LNCaP clone FGC (cell line): ENCODE data around the gene WDR64.

Experiments
- DNase-seq: peaks from one replicate; pipeline ENCODE4 v3.0.0-alpha.2; 2011; ENCODE audit warnings: low read depth
- H3K4me3 ChIP-seq: 2 replicates; pipeline ENCODE4 v1.5.1; 2011; ENCODE audit warnings: mild to moderate bottlenecking, low read depth, low read length, control low read depth
- CTCF ChIP-seq: IDR thresholded peaks from 2 replicates; pipeline ENCODE4 v1.5.1; 2012; ENCODE audit warnings: mild to moderate bottlenecking; ENCODE audit not compliant: control insufficient read depth, insufficient read depth; ENCODE audit errors: extremely low read depth

Gene WDR64

DNA sequence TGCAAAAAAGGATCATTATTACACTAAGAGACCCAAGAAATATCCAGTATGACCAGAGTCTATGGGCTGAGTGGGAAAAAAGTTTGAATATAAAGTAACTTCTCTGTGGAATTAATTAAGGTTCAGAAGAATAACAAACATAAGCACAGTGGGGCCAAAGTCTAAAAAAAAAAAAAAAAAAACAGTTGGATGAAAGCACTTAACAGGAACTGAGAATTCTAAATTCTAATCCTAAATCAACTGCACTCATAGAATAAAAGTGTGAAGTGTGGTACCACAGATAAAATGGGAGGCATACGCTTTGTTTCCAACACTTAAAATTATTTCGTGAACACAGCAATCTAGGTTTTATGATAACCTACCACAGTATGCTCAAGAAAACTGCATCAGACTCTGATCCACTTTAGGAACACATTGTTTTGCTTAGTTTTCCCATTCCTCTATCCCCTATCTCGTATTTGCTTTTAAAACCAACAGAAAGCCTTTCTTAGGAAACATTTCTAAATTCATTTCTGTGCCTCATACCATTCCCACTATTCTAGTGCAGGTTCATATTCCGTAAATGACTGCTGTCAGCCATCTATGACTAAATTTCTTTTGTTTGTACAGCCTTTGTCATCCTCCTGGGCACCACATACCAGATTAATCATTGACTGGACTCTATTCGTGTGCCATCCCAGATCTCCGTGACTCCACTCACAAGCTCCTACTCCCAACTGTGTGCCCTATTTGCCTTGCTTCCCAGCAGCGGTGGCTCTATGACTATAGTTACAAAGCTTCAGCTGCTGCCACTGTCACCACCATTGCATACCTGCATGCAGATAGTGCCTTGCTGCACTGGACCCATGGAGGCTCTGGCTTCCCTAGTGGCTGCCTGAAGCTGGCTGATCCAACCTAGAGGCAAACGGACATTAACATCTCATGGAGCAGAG lies 36.8 kb upstream of the WDR64 start:
- no peak for TF ChIP-seq CTCF
- no peak for DNase-seq
- H3K4me3 ChIP-seq, result no peak overlapping the region

DNA sequence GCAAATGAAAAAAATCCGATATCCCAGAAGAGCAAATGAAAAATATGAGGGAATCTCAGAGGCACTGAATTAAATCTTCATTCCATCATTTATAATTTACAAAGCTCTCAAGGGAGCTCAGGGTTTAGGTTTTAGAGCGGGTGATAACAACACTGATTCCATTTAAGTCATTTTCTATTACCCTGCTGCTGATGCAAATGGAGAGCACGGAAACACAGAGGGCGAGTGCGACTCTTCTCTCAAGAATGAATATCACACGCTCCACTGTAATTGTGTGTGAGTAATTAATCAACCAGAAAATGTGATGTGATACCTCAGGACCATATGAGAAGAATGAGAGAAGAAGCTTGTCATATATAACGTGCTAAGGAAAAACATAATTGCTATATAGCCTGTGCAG lies 34.7 kb upstream of the WDR64 start:
- no peak overlapping the region for H3K4me3 ChIP-seq
- TF ChIP-seq CTCF, result no peak
- DNase-seq, result no peak

DNA sequence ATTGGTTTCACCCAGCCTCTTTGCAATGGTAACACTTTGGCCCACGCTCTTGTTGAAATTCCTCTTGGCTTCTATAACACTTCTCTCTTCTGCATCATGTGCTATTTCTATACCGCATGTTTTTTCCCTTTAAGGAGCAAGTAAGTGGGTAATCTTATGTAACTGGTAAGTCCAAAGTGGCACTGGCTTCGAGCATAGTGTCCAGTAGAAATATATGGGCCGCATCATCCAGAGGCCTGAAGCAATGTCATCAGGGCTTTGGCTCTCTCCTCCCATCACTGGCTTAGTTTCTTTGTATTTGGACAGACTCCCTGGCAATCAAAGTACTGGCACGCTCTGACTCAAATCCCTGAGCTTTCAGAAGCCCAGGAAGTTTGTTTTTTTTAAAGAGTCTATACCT lies 29.4 kb upstream of the WDR64 start:
- no peak for TF ChIP-seq CTCF

GRCh38 chr1:241624935-241625334 lies 27.1 kb upstream of the WDR64 start:
- no peak for DNase-seq
- H3K4me3 ChIP-seq, result no peak overlapping the region
- no peak for TF ChIP-seq CTCF

More for the DNA sequence above, 29.4 kb upstream of the WDR64 start:
- no peak overlapping the region for H3K4me3 ChIP-seq
- DNase-seq, result no peak

- TF ChIP-seq CTCF, result peak; percentile 76
- DNase-seq, result no peak
- no peak overlapping the region for H3K4me3 ChIP-seq
Observed at GRCh38 chr1:241627453-241628259, 24.4 kb upstream of the WDR64 start.

DNA sequence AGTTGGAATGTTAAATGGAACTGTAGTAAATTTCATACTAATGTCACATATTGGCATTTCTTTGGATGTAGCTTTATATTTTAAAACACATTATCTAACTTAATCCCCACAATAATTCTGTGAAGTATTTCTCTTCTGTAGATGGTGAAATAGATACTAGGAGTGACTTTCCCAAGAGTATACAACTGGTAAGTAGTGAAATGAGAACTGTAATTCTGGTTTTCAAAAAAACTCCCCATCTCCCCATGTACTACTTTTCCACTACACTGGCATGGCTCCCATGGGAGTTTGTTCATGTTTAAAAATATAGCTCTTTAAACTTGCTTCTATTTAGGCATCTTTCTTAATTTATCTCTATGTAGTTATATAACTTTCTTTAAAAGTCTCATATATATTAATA lies 22.1 kb upstream of the WDR64 start:
- no peak overlapping the region for H3K4me3 ChIP-seq
- DNase-seq, result no peak
- no peak for TF ChIP-seq CTCF
